ENCODE data around the gene JARID2. TPM values are rescaled to one million over a fixed set of nuclear protein-coding genes. Genes with fewer than 3 reads are reported as not detected.

The JARID2 gene
- total RNA-seq, 1 donor from 2014 or later, result 48.7 TPM

DNA sequence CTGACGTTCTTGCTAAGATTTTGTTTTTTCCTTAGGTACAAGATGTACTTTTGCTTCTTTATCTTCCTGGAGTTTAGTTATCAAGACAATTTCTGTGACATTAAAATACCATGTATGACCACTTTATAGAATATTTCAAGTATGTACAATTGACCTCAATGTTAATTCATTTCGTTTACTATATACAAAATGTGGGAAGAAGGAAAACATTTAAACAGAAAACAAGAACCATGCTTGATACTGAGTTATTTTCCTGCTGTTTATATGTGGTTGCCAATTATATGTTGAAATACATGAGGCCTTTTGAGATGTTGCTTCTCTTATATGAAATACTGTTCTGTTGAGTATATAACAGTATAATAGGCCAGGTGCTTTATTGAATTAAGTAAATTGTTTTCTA lies 184.3 kb downstream of the JARID2 start:
- Mint-ChIP-seq H3K36me3 (ENCODE audit: low read depth) (peaks cover 48% of the 10 kb centered on the region), H3K4me1 (peaks cover 87% of the 10 kb centered on the region), H3K27me3 (no peaks in the 10 kb centered on the region), H3K9me3 (peaks cover 3% of the 10 kb centered on the region), H3K27ac (no peak overlapping the region), H3K4me3 (no peak overlapping the region)
- no peak for DNase-seq
- intact Hi-C loops (cut with micrococcal nuclease), result loop anchor here (10.0 kb wide), 1 partner anchor 695 kb away; no protein-coding TSS in a partner anchor

GRCh38 chr6:15430931-15431405 lies 185.1 kb downstream of the JARID2 start:
- intact Hi-C loops (cut with micrococcal nuclease), result loop anchor here (10.0 kb wide), 1 partner anchor 696 kb away; no protein-coding TSS in a partner anchor
- no peak overlapping the region for H3K27ac Mint-ChIP-seq

GRCh38 chr6:15431762-15432483 lies 186.1 kb downstream of the JARID2 start:
- DNase-seq, result no peak
- Mint-ChIP-seq H3K4me3 (no peak overlapping the region), H3K27ac (peak overlapping the region; percentile 58), H3K36me3 (ENCODE audit: low read depth) (peaks cover 43% of the 10 kb centered on the region), H3K9me3 (peaks cover 3% of the 10 kb centered on the region), H3K27me3 (no peaks in the 10 kb centered on the region), H3K4me1 (peaks cover 86% of the 10 kb centered on the region)
- intact Hi-C loops (cut with micrococcal nuclease), result loop anchor here (10.0 kb wide), 1 partner anchor 697 kb away; no protein-coding TSS in a partner anchor

More at GRCh38 chr6:15430931-15431405, 185.1 kb downstream of the JARID2 start:
- peaks cover 86% of the 10 kb centered on the region for H3K4me1 Mint-ChIP-seq
- H3K27me3 Mint-ChIP-seq, result no peaks in the 10 kb centered on the region
- peaks cover 3% of the 10 kb centered on the region for H3K9me3 Mint-ChIP-seq
- no peak for DNase-seq
- H3K36me3 Mint-ChIP-seq (ENCODE audit: low read depth), result peaks cover 44% of the 10 kb centered on the region
- no peak overlapping the region for H3K4me3 Mint-ChIP-seq

DNA sequence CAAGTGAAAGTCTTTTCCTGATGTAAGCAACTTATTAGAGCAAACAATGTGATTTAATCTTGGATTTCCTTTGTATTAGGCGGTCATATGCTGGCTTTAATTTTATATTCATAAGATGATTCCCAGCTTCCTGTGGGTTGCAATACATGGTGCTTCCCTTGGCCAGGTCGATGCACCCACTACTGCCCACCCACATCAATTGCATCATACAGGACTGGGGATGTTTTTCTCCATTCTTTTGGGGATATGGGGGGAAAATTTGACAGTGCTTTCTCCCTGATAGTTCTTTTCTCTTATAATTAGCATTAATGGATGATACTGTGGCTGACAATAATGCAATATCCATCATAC lies 187.6 kb downstream of the JARID2 start:
- H3K4me1 Mint-ChIP-seq, result peaks cover 89% of the 10 kb centered on the region
- no peak for DNase-seq
- intact Hi-C loops (cut with micrococcal nuclease), result loop anchor here (10.0 kb wide), 1 partner anchor 699 kb away; no protein-coding TSS in a partner anchor
- H3K4me3 Mint-ChIP-seq, result peak overlapping the region; percentile 52
- peaks cover 3% of the 10 kb centered on the region for H3K9me3 Mint-ChIP-seq
- H3K27me3 Mint-ChIP-seq, result no peaks in the 10 kb centered on the region
- H3K27ac Mint-ChIP-seq, result peak overlapping the region; percentile 61
- peaks cover 45% of the 10 kb centered on the region for H3K36me3 Mint-ChIP-seq (ENCODE audit: low read depth)

DNA sequence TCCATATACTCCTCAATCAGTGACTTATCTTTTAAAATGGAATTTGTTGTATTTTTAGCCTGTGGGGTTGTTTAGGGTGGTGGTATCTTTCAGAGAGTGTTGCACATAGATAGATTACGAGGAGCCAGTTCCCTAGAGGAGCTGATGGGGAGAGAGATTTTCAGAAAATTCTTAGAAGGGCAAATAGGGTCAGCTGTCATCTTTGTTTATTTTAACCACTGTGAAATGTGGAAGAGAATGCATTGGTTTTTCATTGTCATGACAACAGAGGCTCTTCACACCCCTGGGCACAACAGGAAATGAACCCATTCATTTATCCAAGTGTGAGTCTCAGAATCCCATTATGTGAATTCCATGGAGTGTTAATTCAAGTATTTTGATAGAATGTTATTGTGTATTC lies 188.4 kb downstream of the JARID2 start:
- H3K36me3 Mint-ChIP-seq (ENCODE audit: low read depth), result peaks cover 39% of the 10 kb centered on the region
- H3K9me3 Mint-ChIP-seq, result peaks cover 3% of the 10 kb centered on the region
- H3K27ac Mint-ChIP-seq, result peak overlapping the region; percentile 90
- no peaks in the 10 kb centered on the region for H3K27me3 Mint-ChIP-seq
- peak overlapping the region; percentile 75 for H3K4me3 Mint-ChIP-seq
- H3K4me1 Mint-ChIP-seq, result peaks cover 91% of the 10 kb centered on the region
- intact Hi-C loops (cut with micrococcal nuclease), result loop anchor here (1.0 to 10.0 kb wide), 3 partner anchors 8 to 699 kb away; no protein-coding TSS in a partner anchor
- no peak for DNase-seq

DNA sequence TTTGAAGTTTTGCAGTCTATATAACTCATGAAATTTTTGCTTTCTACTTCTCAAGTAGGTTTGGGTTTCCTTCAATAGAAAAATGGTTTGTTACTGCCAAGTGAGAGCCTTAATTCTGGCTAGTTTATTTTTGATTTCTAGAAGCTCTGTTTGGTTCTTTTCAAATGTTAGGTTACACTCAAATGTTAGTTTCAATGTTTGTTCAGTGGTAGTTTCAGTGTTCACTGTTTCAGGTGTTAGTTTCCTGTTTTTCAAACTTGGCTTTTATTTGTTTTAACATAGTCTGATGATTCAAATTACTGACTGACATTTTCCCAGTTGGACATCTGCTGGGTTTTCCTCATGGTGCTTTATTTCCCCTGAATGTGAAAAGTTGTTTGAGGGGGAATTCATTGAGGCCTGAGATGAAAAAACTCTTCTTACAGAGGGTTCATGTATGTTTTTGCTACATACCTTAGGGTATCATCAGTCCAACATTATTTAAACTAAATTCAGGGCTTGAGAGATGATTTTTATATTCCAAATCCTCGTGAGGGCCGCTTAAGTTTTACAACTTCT lies 189.0 kb downstream of the JARID2 start:
- intact Hi-C loops (cut with micrococcal nuclease), result loop anchor here (1.0 to 10.0 kb wide), 5 partner anchors 9 to 700 kb away; no protein-coding TSS in a partner anchor
- Mint-ChIP-seq H3K27me3 (no peaks in the 10 kb centered on the region), H3K4me1 (peaks cover 94% of the 10 kb centered on the region), H3K36me3 (ENCODE audit: low read depth) (peaks cover 36% of the 10 kb centered on the region), H3K9me3 (peaks cover 3% of the 10 kb centered on the region), H3K27ac (peak overlapping the region; percentile 90), H3K4me3 (peak overlapping the region; percentile 75)
- no peak for DNase-seq

- Mint-ChIP-seq H3K4me1 (peaks cover 94% of the 10 kb centered on the region), H3K27me3 (no peaks in the 10 kb centered on the region), H3K27ac (peak overlapping the region; percentile 90), H3K4me3 (no peak overlapping the region), H3K36me3 (ENCODE audit: low read depth) (peaks cover 32% of the 10 kb centered on the region), H3K9me3 (peaks cover 3% of the 10 kb centered on the region)
- intact Hi-C loops (cut with micrococcal nuclease), result loop anchor here (2.0 to 10.0 kb wide), 4 partner anchors 17 to 701 kb away; no protein-coding TSS in a partner anchor
- no peak for DNase-seq
These were observed 189.6 kb downstream of the JARID2 start for GRCh38 chr6:15435468-15435867.

GRCh38 chr6:15436451-15436850 lies 190.6 kb downstream of the JARID2 start:
- intact Hi-C loops (cut with micrococcal nuclease), result loop anchor here (5.0 to 10.0 kb wide), 3 partner anchors 34 to 702 kb away; no protein-coding TSS in a partner anchor
- H3K27me3 Mint-ChIP-seq, result no peaks in the 10 kb centered on the region
- H3K4me1 Mint-ChIP-seq, result peaks cover 94% of the 10 kb centered on the region
- peaks cover 32% of the 10 kb centered on the region for H3K36me3 Mint-ChIP-seq (ENCODE audit: low read depth)
- H3K27ac Mint-ChIP-seq, result peak overlapping the region; percentile 85
- DNase-seq, result no peak
- peaks cover 3% of the 10 kb centered on the region for H3K9me3 Mint-ChIP-seq
- peak overlapping the region; percentile 35 for H3K4me3 Mint-ChIP-seq

GRCh38 chr6:15437090-15437635 lies 191.3 kb downstream of the JARID2 start:
- intact Hi-C loops (cut with micrococcal nuclease), result loop anchor here (5.0 to 10.0 kb wide), 3 partner anchors 35 to 702 kb away; no protein-coding TSS in a partner anchor
- Mint-ChIP-seq H3K36me3 (ENCODE audit: low read depth) (peaks cover 32% of the 10 kb centered on the region), H3K27me3 (no peaks in the 10 kb centered on the region), H3K4me1 (peaks cover 87% of the 10 kb centered on the region), H3K4me3 (peak overlapping the region; percentile 35), H3K27ac (peak overlapping the region; percentile 85), H3K9me3 (peaks cover 3% of the 10 kb centered on the region)
- DNase-seq, result no peak

DNA sequence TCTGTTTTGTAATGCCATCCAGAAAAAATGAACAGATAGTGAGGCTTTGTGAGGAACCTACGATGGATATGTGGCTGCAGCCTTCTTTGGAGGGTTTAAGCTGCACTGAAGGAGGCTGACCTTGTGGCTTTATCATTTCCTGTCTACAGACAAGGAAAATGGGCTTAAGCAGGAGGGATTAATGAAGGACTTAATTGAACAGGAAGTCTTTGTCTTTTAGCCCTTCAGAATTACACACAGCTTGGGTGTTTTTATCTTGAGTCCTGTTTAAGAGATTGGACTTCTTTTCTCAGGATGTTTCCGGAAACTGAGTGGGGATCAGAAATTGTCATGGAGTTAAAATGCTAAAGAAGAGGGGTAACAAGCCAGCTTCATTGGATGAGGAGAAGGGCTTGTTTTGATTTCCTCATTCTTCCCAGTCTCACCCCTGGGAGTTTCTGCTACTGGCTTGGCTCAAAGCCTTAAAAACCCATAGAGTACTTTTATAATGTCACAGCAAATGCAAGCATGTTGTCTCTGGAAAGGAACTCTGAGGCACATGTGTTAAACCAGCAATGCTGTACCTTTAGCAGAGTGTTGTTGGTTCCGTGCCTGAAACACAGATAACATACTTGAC lies 193.6 kb downstream of the JARID2 start:
- Mint-ChIP-seq H3K36me3 (ENCODE audit: low read depth) (peaks cover 26% of the 10 kb centered on the region), H3K9me3 (peaks cover 3% of the 10 kb centered on the region), H3K4me1 (peaks cover 77% of the 10 kb centered on the region), H3K4me3 (peak overlapping the region; percentile 59), H3K27ac (peak overlapping the region; percentile 85), H3K27me3 (no peaks in the 10 kb centered on the region)
- no peak for DNase-seq
- intact Hi-C loops (cut with micrococcal nuclease), result loop anchor here (2.0 to 10.0 kb wide), 6 partner anchors 37 to 705 kb away; no protein-coding TSS in a partner anchor

DNA sequence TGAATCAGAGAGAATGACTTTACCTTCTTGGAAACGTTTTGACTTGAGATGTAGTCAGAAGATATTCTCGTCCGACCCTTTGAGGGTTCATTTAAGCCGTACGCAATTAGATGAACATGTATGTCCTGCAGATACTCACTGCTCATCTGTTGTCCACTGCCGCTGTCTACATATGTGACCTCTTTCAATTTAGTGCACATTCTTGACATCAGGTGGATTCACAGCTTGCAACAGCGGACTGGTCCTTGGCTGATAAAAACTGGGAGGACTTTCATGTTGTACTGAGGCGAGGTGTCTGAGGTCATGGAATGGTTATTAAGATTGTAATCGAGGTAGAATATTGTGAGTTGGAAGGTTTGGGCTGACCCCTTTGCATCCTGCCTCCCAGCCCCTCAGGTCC lies 194.2 kb downstream of the JARID2 start:
- no peaks in the 10 kb centered on the region for H3K9me3 Mint-ChIP-seq
- intact Hi-C loops (cut with micrococcal nuclease), result loop anchor here (2.0 kb wide), 2 partner anchors 113 to 191 kb away; no protein-coding TSS in a partner anchor
- peaks cover 21% of the 10 kb centered on the region for H3K36me3 Mint-ChIP-seq (ENCODE audit: low read depth)
- no peak overlapping the region for H3K4me3 Mint-ChIP-seq
- no peak for DNase-seq
- H3K4me1 Mint-ChIP-seq, result peaks cover 75% of the 10 kb centered on the region
- peak overlapping the region; percentile 85 for H3K27ac Mint-ChIP-seq
- no peaks in the 10 kb centered on the region for H3K27me3 Mint-ChIP-seq

DNA sequence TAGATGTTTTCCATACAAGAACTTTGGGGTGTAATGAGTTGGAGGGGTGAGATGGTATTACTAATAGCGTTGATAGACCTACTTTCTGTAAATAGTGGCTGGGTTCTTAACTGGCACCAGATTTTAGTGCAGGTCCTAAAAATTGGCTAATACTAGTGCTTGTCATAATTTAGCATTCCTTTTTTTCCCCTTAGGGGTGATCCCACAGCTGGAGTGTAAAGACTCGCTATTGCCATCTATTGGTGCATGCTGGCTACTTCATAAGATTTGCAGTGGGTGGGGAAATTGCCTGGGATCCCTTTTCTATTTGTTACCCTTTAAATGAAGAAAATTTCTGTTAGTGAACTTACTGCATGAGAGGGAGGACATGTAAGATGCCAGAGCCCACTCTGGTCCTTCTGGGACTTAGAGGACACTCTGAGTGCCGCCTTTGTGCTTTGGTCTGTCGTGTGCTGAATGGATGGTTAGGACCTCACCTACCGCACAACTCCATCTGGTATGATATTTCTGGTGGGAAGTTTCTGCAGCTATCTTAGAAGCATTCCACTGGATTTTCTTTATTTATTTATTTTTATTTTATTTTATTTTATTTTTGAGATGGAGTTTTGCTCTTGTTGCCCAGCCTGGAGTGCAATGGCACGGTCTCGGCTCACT lies 195.5 kb downstream of the JARID2 start:
- H3K4me3 Mint-ChIP-seq, result no peak overlapping the region
- no peaks in the 10 kb centered on the region for H3K9me3 Mint-ChIP-seq
- H3K27ac Mint-ChIP-seq, result no peak overlapping the region
- H3K27me3 Mint-ChIP-seq, result no peaks in the 10 kb centered on the region
- peaks cover 70% of the 10 kb centered on the region for H3K4me1 Mint-ChIP-seq
- peak; percentile 84 for DNase-seq
- peaks cover 17% of the 10 kb centered on the region for H3K36me3 Mint-ChIP-seq (ENCODE audit: low read depth)
- intact Hi-C loops (cut with micrococcal nuclease), result loop anchor here (2.0 kb wide), 2 partner anchors 115 to 193 kb away; no protein-coding TSS in a partner anchor

DNA sequence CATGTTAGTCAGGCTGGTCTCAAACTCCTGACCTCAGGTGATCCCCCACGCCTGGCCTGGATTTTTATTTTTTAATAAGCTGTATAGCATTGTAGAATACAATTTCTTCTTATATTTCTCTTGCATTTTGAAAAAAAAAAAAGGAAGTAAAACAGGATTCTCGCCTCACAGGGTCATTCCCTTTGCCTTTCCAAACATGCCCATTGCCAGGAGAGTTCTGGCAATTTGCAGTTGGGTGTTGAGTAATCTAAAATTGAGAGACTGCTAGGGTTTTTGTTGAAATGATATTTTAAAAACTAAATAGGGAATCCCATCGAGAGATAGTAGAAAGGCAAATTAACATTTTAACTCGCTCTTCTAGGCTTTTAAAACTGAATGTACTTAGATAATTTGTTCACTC lies 196.1 kb downstream of the JARID2 start:
- no peaks in the 10 kb centered on the region for H3K9me3 Mint-ChIP-seq
- DNase-seq, result no peak
- peaks cover 67% of the 10 kb centered on the region for H3K4me1 Mint-ChIP-seq
- no peaks in the 10 kb centered on the region for H3K27me3 Mint-ChIP-seq
- H3K4me3 Mint-ChIP-seq, result no peak overlapping the region
- no peak overlapping the region for H3K27ac Mint-ChIP-seq
- intact Hi-C loops (cut with micrococcal nuclease), result loop anchor here (2.0 kb wide), 2 partner anchors 115 to 193 kb away; no protein-coding TSS in a partner anchor
- peaks cover 10% of the 10 kb centered on the region for H3K36me3 Mint-ChIP-seq (ENCODE audit: low read depth)

Measured in activated CD4-positive, alpha-beta T cell treated with anti-CD3 and anti-CD28 coated beads, Interleukin-2, amount 10 ng/mL, durations not matched to agents 24 days and 14 days (primary cell).